Measurements from ENCODE around the gene PID1.
A peak's percentile ranks its signal among the peaks of the same experiment; 100 is the strongest.

DNA sequence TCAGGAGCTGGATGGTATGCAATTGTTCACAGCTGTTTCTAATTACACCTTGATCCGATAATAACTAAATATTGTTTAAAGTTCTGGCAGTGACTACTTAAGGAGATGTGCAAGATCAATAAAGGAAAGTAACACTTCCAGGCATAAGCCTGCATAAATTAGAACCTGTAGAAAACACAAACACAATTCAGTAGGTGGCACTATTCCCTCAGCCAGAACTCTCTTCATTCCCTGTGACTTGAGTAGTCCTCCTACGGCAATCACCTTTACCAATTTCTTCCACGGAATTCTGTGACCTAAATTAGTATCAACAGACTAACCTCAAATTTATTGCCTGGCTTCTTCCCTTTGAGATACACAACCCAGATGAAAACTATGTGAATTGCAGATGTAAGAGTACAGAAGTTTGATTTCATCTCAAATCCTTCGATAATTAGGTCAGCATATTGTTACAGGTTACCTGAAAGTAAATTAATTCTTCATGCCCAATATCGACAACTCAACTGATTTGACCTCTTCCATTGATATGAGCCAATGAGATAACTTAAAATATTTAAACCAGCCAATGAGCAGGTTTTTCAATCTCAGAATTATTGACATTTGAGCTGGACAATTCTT lies 137.8 kb downstream of the PID1 start:
- no peak for TF ChIP-seq POLR2A (IDR thresholded peaks at IDR 0.05)
- TF ChIP-seq, protein P1, sequence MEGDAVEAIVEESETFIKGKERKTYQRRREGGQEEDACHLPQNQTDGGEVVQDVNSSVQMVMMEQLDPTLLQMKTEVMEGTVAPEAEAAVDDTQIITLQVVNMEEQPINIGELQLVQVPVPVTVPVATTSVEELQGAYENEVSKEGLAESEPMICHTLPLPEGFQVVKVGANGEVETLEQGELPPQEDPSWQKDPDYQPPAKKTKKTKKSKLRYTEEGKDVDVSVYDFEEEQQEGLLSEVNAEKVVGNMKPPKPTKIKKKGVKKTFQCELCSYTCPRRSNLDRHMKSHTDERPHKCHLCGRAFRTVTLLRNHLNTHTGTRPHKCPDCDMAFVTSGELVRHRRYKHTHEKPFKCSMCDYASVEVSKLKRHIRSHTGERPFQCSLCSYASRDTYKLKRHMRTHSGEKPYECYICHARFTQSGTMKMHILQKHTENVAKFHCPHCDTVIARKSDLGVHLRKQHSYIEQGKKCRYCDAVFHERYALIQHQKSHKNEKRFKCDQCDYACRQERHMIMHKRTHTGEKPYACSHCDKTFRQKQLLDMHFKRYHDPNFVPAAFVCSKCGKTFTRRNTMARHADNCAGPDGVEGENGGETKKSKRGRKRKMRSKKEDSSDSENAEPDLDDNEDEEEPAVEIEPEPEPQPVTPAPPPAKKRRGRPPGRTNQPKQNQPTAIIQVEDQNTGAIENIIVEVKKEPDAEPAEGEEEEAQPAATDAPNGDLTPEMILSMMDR (IDR thresholded peaks at IDR 0.05), result peak in 1 of 2 donors; percentile 28
- no peak for TF ChIP-seq POLR2AphosphoS5 (IDR thresholded peaks at IDR 0.05)
- TF ChIP-seq EP300 (IDR thresholded peaks at IDR 0.05), result no peak

Data from suprapubic skin (tissue), 4 donors.